Measurements from ENCODE around the gene HNRNPL. TPM values are rescaled to one million over a fixed set of nuclear protein-coding genes. Genes with fewer than 3 reads are reported as not detected.

HNRNPL gene
- total and polyA plus RNA-seq, 9 of the 15 experiments (the other 6 are each of a cell fraction or from before 2014, with no cell fraction given): 39.5 to 610 (median 299) TPM

DNA sequence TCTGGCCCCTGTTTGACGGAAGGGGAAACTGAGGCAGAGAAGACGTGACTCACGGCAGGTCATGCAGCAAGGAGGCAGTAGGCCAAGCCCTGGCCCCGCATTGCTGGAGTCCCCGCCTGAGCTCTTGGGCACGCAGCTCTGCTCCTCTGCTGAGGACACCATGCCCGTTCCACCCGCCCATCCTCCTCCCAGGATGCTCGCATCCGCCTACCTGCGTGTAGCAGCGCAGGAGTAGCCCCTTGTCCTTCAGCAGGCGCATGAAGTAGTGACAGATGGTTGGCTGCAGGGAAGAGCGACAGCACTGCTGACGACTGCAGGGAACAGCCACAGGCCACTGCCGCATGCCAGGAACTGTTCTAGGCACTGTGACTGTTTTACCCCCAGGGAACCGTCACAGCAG lies 39.1 kb upstream of the HNRNPL start:
- ChIA-PET POLR2A (interaction anchor here (1.0 to 2.2 kb wide), 2 partner anchors 11 to 36 kb away, joined by 4 to 8 read pairs; partner anchors contain the start of genes NFKBIB and SIRT2), CTCF (ENCODE audit: low intra/inter-chr PET ratio) (no interaction called here)
- no peaks in the 10 kb centered on the region for H3K79me2 ChIP-seq (ENCODE audit: control insufficient read depth, insufficient read depth, low read length)
- ATAC-seq (no peak), FAIRE-seq (no peak), DNase-seq (ENCODE audit: extremely low read depth in 1 of 4, low spot score in 3 of 4) (no peak)
- no peak overlapping the region for H2AFZ ChIP-seq (ENCODE audit: low read depth, low read length)
- H3K4me2 ChIP-seq (ENCODE audit: insufficient read depth, low read length): no peak overlapping the region
- in situ Hi-C loops (cut with MboI): no loop called here
- H3K9ac ChIP-seq (ENCODE audit: insufficient read depth in 1 of 2, low read depth in 2 of 2, low read length in 2 of 2): peak overlapping the region in 1 of 2 experiments; percentile 53; a peak in 1 of 4 replicates
- no peaks in the 10 kb centered on the region for H3K9me3 ChIP-seq (replicated peaks; ENCODE audit: control insufficient read depth, insufficient read depth, low read depth, low read length)
- WGBS (ENCODE audit: insufficient coverage, low coverage, missing lambda C conversion rate): 90% methylated on average over 15 of the region's 17 CpGs
- no TSS peak for BruUV-seq (replicated peaks)
- no peaks in the 10 kb centered on the region for H3K27me3 ChIP-seq (ENCODE audit: control insufficient read depth in 2 of 2, insufficient read depth in 2 of 2, low read length in 2 of 2)
- peaks cover 7 to 25% of the 10 kb centered on the region in 2 experiments; a peak in 4 of 5 replicates for H3K4me1 ChIP-seq (replicated peaks in 1 of 2; ENCODE audit: control insufficient read depth in 2 of 2, insufficient read depth in 2 of 2, low read length in 2 of 2)
- H4K20me1 ChIP-seq (replicated peaks; ENCODE audit: control insufficient read depth, insufficient read depth, low read length): no peaks in the 10 kb centered on the region
- peaks cover 23% of the 10 kb centered on the region; the same call in 2 of the 3 replicates for H3K36me3 ChIP-seq (ENCODE audit: control insufficient read depth, insufficient read depth, low read length)
- TF ChIP-seq, protein P1, sequence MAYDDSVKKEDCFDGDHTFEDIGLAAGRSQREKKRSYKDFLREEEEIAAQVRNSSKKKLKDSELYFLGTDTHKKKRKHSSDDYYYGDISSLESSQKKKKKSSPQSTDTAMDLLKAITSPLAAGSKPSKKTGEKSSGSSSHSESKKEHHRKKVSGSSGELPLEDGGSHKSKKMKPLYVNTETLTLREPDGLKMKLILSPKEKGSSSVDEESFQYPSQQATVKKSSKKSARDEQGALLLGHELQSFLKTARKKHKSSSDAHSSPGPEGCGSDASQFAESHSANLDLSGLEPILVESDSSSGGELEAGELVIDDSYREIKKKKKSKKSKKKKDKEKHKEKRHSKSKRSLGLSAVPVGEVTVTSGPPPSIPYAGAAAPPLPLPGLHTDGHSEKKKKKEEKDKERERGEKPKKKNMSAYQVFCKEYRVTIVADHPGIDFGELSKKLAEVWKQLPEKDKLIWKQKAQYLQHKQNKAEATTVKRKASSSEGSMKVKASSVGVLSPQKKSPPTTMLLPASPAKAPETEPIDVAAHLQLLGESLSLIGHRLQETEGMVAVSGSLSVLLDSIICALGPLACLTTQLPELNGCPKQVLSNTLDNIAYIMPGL (CRISPR knock-in tag; IDR thresholded peaks at IDR 0.05): no peak
- TF ChIP-seq, protein P2, sequence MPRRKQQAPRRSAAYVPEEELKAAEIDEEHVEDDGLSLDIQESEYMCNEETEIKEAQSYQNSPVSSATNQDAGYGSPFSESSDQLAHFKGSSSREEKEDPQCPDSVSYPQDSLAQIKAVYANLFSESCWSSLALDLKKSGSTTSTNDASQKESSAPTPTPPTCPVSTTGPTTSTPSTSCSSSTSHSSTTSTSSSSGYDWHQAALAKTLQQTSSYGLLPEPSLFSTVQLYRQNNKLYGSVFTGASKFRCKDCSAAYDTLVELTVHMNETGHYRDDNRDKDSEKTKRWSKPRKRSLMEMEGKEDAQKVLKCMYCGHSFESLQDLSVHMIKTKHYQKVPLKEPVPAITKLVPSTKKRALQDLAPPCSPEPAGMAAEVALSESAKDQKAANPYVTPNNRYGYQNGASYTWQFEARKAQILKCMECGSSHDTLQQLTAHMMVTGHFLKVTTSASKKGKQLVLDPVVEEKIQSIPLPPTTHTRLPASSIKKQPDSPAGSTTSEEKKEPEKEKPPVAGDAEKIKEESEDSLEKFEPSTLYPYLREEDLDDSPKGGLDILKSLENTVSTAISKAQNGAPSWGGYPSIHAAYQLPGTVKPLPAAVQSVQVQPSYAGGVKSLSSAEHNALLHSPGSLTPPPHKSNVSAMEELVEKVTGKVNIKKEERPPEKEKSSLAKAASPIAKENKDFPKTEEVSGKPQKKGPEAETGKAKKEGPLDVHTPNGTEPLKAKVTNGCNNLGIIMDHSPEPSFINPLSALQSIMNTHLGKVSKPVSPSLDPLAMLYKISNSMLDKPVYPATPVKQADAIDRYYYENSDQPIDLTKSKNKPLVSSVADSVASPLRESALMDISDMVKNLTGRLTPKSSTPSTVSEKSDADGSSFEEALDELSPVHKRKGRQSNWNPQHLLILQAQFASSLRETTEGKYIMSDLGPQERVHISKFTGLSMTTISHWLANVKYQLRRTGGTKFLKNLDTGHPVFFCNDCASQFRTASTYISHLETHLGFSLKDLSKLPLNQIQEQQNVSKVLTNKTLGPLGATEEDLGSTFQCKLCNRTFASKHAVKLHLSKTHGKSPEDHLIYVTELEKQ (CRISPR knock-in tag; IDR thresholded peaks at IDR 0.05): no peak
- TF ChIP-seq, protein P3, sequence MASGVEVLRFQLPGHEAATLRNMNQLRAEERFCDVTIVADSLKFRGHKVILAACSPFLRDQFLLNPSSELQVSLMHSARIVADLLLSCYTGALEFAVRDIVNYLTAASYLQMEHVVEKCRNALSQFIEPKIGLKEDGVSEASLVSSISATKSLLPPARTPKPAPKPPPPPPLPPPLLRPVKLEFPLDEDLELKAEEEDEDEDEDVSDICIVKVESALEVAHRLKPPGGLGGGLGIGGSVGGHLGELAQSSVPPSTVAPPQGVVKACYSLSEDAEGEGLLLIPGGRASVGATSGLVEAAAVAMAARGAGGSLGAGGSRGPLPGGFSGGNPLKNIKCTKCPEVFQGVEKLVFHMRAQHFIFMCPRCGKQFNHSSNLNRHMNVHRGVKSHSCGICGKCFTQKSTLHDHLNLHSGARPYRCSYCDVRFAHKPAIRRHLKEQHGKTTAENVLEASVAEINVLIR (CRISPR knock-in tag; IDR thresholded peaks at IDR 0.05): no peak
- no peak for TF ChIP-seq NFE2L1 (tag; IDR thresholded peaks at IDR 0.05; ENCODE audit: borderline replicate concordance, low read depth)
- TF ChIP-seq POLR2AphosphoS5 (IDR thresholded peaks at IDR 0.05; ENCODE audit: control insufficient read depth, insufficient read depth, low read depth, low read length): no peak
- TF ChIP-seq CHD4 (IDR thresholded peaks at IDR 0.05; ENCODE audit: insufficient read depth, insufficient replicate concordance, low read depth, low read length, poor library complexity, severe bottlenecking): no peak
- TF ChIP-seq KDM4B (IDR thresholded peaks at IDR 0.05; ENCODE audit: borderline replicate concordance in 2 of 2, low read depth in 1 of 2): no peak
- TF ChIP-seq, protein P4, sequence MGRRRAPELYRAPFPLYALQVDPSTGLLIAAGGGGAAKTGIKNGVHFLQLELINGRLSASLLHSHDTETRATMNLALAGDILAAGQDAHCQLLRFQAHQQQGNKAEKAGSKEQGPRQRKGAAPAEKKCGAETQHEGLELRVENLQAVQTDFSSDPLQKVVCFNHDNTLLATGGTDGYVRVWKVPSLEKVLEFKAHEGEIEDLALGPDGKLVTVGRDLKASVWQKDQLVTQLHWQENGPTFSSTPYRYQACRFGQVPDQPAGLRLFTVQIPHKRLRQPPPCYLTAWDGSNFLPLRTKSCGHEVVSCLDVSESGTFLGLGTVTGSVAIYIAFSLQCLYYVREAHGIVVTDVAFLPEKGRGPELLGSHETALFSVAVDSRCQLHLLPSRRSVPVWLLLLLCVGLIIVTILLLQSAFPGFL (CRISPR knock-in tag; IDR thresholded peaks at IDR 0.05): no peak
- TF ChIP-seq ZNF695 (CRISPR knock-in tag; IDR thresholded peaks at IDR 0.05): no peak
- H3K9me1 ChIP-seq (ENCODE audit: control insufficient read depth, insufficient read depth, low read length): no peaks in the 10 kb centered on the region
- intact Hi-C loops (cut with micrococcal nuclease): no loop called here
- H3K4me3 ChIP-seq: no peak overlapping the region
- H3K27ac ChIP-seq (ENCODE audit: extremely low read depth, low read depth, low read length): no peak overlapping the region
